BJ (cell line): ENCODE data around the gene KCNJ12. TPM values are rescaled to one million over a fixed set of nuclear protein-coding genes. Genes with fewer than 3 reads are reported as not detected.
"Not testable (repeated sequence)": the region's sequence is repeated elsewhere in the genome, so short reads cannot be mapped to it uniquely, and the experiment has no call there.

Source experiments
- CTCF ChIA-PET: fragments of 350-600 bp; formaldehyde crosslinking; extraction: SDS; loops from one replicate; lab custom pipeline; 2021; ENCODE audit warnings: antibody characterized with exemption, inconsistent platforms; lab: Yijun Ruan, JAX
- POLR2A ChIA-PET: fragments of 300-600 bp; sonication (Branson Sonifier 250); formaldehyde crosslinking; extraction: SDS; loops from one replicate; lab custom pipeline; 2021; ENCODE audit warnings: antibody characterized with exemption; lab: Charles Lee
- DNase-seq: peaks from one replicate; pipeline ENCODE4 v3.0.0-alpha.2; 2011; ENCODE audit warnings: low read depth
- H3K27me3 ChIP-seq: 2 replicates; pipeline ENCODE4 v1.6.0; 2011; ENCODE audit warnings: low read length; ENCODE audit not compliant: control insufficient read depth, insufficient read depth
- H3K36me3 ChIP-seq: 2 replicates; pipeline ENCODE4 v1.5.1; 2011; ENCODE audit warnings: low read length; ENCODE audit not compliant: control insufficient read depth, insufficient read depth
- H3K4me3 ChIP-seq: 2 replicates; pipeline ENCODE4 v1.5.1; 2011; ENCODE audit warnings: low read depth, mild to moderate bottlenecking, control low read depth, low read length
- CTCF ChIP-seq: IDR thresholded peaks from 2 replicates; pipeline ENCODE4 v1.5.1; 2011; ENCODE audit warnings: low read depth, mild to moderate bottlenecking, control low read depth, inconsistent platforms, low read length, moderate library complexity; ENCODE audit not compliant: insufficient read depth
- polyA plus RNA-seq: library from polyadenylated mRNA; depleted of rRNA; stranded (reverse); fragments of >200 nt; gene quantifications from 2 replicates; pipeline ENCODE4 v1.2.3, GENCODE V29; 2011

KCNJ12 gene
- polyA plus RNA-seq, 1 experiment, result 0.13 TPM

GRCh38 chr17:21425321-21425720, 49.2 kb downstream of the KCNJ12 start:
- no peaks in the 10 kb centered on the region for H3K27me3 ChIP-seq
- no peaks in the 10 kb centered on the region for H3K36me3 ChIP-seq
- DNase-seq, result no peak
- no peak overlapping the region for H3K4me3 ChIP-seq
- CTCF ChIA-PET, result no interaction called here
- POLR2A ChIA-PET, result no interaction called here
- no peak for TF ChIP-seq CTCF

GRCh38 chr17:21425736-21426135, 49.6 kb downstream of the KCNJ12 start:
- Histone ChIP-seq H3K27me3 (no peaks in the 10 kb centered on the region), H3K4me3 (no peak overlapping the region), H3K36me3 (no peaks in the 10 kb centered on the region)
- POLR2A ChIA-PET, result no interaction called here
- CTCF ChIA-PET, result no interaction called here
- DNase-seq, result no peak
- TF ChIP-seq CTCF, result no peak

GRCh38 chr17:21426246-21426645, 50.1 kb downstream of the KCNJ12 start:
- H3K36me3 ChIP-seq, POLR2A ChIA-PET, DNase-seq, H3K27me3 ChIP-seq, CTCF ChIA-PET, H3K4me3 ChIP-seq: not testable (repeated sequence)

GRCh38 chr17:21426876-21427275, 50.7 kb downstream of the KCNJ12 start:
- CTCF ChIA-PET, DNase-seq, POLR2A ChIA-PET, H3K36me3 ChIP-seq, H3K4me3 ChIP-seq, H3K27me3 ChIP-seq: not testable (repeated sequence)

- H3K27me3 ChIP-seq, H3K36me3 ChIP-seq, POLR2A ChIA-PET, CTCF ChIA-PET, DNase-seq, H3K4me3 ChIP-seq: not testable (repeated sequence)
Measured at GRCh38 chr17:21427727-21428126, 51.6 kb downstream of the KCNJ12 start.

GRCh38 chr17:21428752-21429424, 52.7 kb downstream of the KCNJ12 start:
- POLR2A ChIA-PET, DNase-seq, H3K4me3 ChIP-seq, H3K36me3 ChIP-seq, H3K27me3 ChIP-seq: not testable (repeated sequence)
- CTCF ChIA-PET, result interaction anchor here (0.6 kb wide), 1 partner anchor 24 kb away, joined by 3 read pairs; no protein-coding TSS in a partner anchor

- H3K27me3 ChIP-seq, H3K4me3 ChIP-seq, H3K36me3 ChIP-seq, CTCF ChIA-PET, POLR2A ChIA-PET: not testable (repeated sequence)
- DNase-seq, result peak; percentile 15
Measured at GRCh38 chr17:21429921-21430628, 53.9 kb downstream of the KCNJ12 start.

GRCh38 chr17:21433971-21434370, 57.8 kb downstream of the KCNJ12 start:
- POLR2A ChIA-PET, CTCF ChIA-PET, H3K36me3 ChIP-seq, H3K27me3 ChIP-seq, H3K4me3 ChIP-seq, DNase-seq: not testable (repeated sequence)

- POLR2A ChIA-PET, H3K27me3 ChIP-seq, H3K36me3 ChIP-seq, DNase-seq, CTCF ChIA-PET, H3K4me3 ChIP-seq: not testable (repeated sequence)
Measured at GRCh38 chr17:21434976-21435375, 58.8 kb downstream of the KCNJ12 start.

GRCh38 chr17:21436481-21436880, 60.3 kb downstream of the KCNJ12 start:
- H3K4me3 ChIP-seq, H3K36me3 ChIP-seq, CTCF ChIA-PET, H3K27me3 ChIP-seq, POLR2A ChIA-PET, DNase-seq: not testable (repeated sequence)
